Measurements from ENCODE around the gene CAPN8.

Gene CAPN8

DNA sequence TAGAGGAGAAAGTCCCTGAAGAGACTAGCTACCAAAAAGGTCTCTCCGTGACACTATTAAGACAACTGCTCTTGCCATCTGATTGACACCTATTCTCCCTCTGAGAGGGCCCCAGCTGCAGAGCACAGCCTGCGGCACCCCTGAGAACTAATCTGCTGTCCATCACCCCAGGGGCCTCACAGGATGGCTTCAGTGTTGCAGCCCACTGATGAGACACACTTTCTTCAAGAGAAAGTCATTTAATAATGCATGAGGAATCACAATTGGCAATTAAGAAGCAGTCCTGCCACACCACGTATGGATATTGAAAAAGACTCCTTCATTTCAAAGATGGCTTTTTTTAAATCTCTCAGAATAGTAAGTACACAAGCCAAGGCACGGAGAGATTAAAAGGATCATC is 48.9 kb downstream of the CAPN8 start:
- no peak for DNase-seq

DNA sequence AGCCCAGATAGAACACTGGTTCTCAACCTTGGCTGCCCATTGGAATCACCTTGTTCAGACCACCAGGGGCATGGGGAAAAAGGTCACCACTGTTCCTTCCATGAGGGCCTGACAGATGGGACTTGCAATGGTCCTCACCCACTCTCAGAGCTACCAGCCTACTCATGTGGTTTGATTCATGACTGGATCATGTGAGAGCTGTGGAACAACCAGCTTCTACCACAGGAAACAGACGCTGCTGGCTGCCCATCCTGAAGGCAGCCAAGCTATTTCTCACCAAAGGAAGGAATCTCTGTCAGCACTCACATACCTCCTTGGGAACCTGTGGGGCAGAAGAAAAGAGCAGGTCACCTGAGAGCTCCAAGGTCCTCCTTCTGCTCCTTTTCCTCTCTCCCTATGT is 53.6 kb downstream of the CAPN8 start:
- no peak for DNase-seq

DNA sequence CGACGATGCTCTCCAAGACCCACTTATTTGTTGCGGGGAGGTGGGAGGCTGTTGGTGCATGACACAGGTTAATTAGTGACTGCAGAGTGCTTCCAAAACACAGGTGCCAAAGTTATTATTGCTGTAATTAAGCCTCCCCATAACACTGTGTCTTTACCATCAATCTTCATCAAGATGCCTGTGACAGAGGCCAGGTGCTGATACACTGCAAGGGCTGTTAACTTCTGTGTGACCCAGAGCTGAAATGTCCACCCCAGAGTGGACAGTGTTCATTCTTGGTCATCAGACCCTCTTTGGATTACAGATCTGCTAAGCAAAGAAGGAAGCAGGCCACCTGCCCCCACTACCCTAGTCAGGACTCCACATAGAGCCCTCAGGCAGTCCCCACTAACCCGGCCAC is 55.5 kb downstream of the CAPN8 start:
- DNase-seq = peak; percentile 72

DNA sequence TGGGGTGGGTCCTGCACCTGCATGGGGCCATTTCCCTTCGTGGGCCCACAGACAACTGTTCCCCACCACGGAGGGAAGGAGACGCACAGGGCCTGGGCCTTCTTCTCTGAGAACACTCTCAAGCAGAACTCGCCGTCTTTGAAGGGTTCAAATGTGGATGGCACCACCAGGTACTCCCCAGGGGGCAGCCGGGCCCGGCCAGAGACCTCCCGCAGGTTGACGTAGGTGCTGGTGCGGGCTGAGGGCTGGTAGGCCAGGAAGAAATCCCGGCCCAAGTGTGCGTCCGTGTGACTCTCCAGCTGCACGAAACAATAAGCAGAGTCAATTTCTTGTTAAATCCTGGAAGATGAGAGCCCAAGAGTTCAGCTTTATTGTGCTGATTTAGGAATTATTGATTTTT is 56.4 kb downstream of the CAPN8 start:
- DNase-seq = no peak

DNA sequence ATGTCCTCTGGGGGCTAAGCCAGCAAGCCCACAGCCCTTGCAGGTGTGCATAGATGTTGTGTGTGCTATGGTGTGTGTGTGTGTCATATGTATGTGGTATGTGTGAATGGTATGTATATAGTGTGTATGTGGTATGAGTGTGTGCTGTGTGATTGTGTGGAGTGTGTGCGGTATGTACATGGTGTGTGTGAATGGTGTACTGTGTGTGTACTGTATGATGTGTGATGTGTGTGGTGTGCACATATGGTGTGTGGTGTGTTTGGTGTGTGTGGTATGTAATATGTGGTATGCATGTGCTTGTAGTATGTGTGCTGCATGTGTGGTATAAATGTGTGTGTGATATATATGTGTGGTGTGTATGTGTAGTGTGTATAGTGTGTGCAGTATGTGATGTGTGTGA is 107.0 kb downstream of the CAPN8 start:
- no peak for DNase-seq

DNA sequence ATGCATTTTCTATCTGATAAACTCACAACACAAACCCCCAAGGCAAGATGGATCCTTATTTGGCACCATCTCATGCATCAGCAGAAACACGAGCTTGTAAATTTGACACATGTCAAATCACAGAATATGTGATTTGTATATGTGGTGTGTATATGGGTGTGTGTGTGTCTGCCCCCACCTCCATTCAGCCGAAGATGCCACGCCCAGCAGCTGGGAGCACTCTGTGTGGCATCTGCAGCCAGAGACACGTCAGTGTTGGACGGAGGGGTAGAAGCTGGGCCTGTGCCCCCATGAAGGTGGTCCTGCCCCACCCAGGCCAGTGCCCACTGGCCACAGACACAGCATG is 108.4 kb downstream of the CAPN8 start:
- DNase-seq = no peak

DNA sequence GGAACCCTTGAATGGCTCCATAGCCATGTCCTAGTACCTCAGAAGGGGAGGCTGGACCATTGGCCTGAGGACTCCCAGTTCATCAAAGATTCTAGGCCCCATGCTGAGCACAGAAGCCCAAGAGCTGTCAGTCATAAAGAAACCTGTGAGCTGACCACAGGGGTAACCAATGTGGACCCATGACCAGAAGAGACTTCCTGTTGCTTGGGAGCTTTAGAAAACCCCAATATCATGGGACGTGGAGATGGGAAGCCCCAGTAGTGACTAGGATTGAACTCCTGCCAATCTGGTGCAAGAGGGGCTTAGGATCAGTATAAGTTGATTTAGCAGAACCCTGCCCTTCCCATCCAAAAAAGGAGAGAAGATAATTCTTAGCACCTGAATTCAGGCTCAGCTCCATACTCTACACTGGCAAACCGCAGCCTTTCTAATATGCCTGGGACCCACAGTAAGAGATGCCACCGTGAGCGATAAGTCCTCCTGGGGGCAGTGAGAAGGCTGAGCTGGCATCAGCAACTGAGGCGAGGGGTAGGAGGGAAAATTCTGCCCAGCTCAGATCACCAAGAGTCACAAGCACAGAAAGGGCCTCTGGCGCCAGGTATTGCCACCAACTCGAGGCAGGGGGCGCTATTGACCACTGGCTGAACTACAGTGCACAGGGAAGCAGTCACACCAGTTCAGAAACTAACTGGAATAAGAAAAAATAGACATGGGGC is 108.9 kb downstream of the CAPN8 start:
- DNase-seq = no peak

DNA sequence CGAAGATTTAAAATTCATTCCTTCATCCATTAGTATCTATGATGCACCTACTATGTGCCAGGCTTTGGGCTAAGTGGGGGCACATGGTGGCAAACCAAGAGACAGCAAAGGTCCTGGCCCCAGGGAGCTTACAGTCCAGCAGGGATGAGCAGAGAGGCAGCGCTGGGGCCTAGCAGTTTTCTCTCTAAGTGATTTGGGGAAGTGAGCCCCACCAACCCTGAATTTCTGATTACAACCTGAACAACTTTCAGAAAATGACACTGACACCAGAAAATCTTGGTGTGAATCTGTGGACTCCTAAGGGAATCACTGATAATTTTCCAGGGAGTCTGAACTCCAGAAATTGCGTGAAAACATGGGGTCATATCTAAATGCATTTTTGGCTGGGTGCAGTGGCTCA is 111.5 kb downstream of the CAPN8 start:
- DNase-seq = no peak

DNA sequence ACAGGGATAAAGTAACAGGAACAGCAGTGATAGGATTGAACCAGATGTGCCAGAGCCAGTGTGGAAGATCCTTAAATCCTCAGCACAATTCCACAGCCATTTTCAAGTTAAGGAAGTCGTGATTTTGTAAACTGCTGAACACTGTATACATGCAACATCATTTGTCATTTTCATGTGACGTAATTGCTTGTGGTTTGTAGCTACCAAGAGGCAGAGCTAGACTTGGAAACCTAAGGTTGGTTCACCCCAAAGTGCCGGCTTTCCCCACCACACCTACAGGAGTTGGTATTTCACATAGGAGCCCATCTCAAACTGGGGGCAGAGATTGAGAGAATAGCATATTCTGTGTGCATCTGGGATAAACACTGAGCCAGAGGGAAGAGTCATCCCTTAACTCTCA is 113.9 kb downstream of the CAPN8 start:
- DNase-seq = no peak

DNA sequence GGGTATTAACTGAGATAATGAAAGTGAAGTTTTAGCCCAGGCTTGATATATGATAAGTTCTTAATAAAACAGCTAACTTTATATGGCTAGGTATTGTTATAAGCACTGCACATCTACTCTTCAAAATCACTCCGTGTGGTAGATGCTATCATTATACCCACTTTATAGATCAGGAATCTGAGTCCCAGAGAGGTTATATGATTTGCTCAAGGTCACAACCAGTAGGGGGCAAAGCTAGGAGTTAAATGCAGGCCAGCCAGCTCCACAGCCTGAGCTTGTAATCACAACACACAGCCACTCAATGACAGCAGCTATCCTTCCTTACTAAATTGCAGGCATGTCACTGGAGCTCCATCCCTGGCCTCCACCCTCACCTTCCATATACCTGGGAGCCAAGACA is 115.8 kb downstream of the CAPN8 start:
- DNase-seq = no peak

DNA sequence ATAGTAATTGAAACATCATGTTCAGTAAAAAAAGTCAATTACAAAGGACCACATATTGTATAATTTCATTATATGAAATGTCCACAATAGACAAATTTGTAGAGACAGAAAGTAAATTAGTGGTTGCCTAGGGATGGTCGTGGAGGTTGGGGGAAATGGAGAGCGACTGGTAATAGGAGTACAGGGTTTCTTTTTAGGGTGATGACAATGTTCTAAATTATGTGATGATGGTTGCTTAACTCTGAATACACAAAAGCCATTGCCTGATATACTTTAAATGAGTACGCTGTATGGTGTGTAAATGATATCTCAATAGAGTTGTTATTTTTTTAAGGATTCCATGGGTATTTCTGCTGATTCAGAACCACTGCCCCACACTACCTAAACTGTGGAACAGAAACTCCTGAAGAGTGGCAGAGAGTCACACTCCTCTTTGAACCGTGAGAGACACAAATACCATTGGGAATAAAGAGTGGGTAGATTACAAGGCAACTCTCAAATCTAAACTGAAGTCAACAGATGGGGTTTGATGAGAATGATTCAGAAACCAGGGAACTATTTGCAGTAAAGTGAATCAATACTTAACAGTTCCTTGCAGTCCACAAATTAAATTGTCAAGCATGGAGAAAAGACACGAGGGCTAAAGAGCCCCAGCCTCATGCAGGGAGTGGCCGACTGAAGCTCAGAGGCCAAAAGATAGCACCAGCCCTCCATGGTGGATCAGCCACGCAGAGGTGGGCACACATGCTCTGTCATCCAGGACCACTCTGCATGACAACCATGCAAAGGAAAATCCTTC is 118.0 kb downstream of the CAPN8 start:
- no peak for DNase-seq

DNA sequence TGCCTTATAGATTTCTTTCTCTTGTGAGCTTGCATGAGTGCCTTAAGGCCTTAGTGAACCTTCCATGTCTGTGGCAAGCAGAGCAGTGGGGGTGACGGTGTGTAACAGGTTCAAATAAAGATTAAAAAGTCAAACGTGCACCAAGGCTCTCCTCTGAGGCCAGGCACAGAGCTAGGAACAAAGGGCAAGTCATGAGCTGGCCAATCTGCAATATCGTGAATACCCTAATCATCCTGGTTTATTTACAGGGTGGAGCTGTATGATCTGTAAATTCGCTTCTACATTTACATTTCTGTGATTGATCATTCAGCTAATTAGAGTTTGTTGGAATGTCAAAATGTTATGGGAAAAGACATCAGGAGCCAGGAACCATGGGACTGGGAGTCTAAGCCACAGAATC is 120.2 kb downstream of the CAPN8 start:
- no peak for DNase-seq

DNA sequence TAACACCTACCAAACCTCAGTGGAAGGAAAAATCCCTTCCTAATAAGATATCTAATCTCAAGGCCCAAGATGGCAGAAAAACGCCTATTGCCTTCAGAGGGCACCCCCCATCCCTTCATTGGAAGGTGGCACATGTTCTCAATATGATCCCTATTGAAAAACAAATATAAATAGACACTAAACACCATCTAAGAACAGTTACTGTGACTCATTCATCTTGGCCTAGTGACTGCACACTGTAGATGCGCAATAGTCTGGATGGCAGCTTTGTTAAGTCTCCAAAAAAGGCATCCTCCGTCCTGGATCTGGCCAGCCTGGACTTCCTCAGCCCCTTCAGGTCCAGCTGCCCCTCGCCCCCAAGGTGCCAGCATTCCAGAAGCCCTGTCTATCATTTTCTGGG is 121.9 kb downstream of the CAPN8 start:
- DNase-seq = no peak

DNA sequence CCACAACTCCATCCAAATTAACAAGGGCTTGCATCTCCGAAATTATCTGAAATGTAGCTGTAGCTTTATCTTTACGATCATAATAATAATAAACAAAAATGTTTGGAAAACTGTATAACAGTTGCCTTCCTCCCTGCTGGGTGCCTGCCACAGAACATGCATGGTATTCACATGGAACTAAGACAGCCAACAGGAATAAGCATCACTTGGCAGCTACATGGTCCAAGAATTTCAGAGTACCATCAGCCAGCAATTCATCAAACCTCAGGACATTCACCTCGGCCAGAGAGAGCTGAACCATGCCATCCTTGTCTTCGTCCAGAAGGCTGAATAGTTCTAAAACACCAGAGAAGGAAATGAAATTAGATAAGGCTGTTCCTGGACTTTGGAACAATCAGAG is 122.7 kb downstream of the CAPN8 start:
- DNase-seq = no peak

DNA sequence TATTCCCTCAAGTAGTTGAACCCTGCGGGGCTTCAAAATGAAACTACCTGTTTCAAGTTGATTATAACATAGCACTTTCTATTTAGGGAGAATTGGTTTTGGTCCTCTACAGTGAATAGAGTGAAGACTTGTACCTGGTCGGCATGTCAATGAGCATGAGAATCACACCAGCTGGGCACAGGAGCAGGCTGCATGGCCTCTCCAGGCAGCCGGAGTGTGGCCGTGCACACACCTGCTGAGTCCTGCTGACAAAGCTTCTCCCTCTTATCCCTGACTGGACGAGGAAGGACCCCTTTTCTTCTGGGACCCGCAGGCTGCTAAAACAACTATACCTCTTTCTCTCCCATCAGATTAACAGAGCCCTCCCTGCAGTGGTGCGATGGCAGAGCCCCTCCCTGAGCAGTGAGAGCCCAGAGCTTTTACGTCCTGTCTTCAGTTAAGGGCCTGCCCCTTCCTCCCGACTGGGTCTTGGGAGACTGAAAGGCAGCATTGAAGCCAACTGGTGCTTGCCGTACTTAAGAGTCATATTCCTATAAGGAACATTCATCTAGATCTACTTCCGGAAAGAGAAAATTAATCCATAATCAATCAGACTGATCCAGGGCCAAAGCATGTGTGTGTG is 124.9 kb downstream of the CAPN8 start:
- no peak for DNase-seq

DNA sequence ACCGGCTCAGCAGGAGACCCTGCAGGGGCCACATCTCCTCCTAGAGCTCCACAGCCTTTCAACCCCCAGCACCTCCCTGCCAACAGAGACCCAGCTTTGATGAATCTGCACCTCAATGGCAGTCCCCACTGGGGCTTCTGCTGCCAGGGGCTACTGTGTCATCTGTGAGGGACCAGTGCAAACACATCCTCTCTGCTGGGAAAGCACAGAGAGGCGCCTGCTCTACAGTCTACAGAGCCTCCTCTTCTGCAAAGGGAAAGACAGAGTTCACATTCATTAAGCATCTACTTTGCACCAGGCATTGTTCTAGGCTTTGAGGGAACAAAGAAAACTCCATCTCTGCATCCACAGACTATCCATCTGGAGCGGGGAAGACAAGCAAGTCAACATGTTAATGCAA is 125.8 kb downstream of the CAPN8 start:
- no peak for DNase-seq

DNA sequence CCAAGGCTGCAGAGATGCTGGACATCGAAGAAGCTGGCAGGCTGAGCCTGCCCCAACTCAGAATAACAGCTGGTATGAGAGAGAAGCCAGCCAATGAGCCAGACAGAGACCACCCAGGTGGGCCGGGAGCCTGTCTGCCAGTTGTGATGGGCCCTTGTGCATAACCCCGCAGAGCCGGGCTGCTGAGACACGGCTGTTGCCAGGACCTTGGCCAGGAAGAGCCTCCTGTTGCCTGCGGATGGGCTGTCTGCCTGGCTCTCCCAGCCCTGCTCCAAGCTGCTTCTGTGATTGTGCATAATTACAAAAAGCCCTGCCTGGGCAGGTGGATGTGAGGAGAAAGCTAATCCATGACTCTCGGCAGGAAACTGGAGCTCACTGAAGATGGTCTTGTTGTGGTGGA is 126.5 kb downstream of the CAPN8 start:
- DNase-seq = no peak

DNA sequence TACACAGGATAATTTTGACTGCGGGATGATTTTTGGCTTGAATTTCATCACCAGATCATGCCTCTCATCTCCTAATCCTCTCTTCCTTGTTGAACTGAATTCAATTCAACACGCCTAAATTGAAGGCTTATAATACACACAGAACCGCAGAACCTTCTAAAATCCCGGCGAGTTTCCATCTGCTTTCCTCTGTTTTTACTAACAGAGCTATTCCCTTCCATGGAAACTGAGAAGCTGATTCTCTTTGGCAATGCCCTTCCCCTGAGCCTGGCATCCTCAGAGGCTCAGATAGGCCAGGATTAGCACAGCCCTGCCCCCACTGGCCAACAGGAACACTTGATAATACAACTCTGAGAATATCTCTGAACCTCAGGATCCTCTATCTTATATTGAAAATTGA is 130.2 kb downstream of the CAPN8 start:
- DNase-seq = no peak

DNA sequence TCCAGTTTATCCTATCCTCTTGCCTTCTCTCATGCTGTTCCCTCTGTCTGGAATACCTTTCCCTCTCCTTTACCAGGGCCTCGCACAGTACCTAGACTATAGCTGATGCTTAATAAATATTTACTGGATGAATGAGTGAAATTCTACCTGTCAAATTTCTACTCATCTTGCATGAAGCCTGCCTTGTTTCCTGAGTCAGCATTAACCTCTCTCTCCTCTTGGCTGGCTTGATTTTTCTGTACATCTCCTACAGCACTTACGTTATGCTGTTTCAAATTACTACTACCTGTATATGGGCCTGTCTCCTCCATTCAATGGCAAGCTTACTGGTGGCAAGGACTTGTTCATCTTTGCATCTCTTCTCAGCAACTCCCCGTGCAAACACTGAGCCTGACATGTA is 130.8 kb downstream of the CAPN8 start:
- no peak for DNase-seq

DNA sequence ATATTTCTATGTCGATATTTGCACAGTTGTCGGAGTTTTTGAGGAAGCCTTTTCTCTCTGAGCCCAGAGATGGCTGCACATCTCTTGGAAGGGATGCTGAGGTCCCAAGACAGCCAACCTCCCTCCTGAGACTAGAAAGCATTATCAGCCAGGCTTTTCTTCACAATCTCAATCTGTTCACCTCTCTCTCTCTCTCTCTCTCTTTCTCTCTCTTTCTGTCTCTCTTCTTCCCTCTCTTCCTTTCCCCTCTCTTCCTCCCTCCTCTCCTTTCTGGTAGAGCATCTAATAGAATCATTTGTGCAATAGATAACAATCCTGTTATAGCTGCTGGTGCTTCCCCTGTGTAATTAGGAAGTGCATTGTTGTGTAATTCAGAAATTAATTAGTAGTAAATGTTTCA is 131.8 kb downstream of the CAPN8 start:
- DNase-seq = no peak

DNA sequence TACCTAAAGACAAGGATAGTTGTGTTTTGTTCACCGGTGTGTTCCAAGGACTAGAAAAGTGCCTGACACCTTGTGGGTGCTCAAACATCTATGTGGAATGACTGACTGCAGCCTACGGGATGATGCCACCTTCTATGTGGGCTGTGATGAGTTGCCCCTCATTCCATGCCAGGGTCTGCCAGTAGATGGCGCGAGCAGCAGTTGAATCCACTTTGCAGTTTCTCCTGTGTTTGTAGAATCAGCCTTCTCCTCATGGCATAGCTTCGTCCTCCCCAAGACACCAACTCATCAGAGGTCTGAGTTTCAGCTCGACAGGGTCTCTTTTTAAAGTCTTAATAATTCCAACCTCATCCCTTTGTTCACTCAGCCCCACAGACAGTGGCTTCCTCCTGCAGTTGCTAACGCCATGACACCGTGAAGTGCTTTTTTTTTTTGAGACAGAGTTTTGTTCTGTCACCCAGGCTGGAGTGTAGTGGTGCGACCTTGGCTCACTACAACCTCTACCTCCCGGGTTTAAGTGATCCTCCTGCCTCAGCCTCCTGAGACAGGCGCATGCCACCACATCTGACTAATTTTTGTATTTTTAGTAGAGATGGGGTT is 133.7 kb downstream of the CAPN8 start:
- peak; percentile 6 for DNase-seq

DNA sequence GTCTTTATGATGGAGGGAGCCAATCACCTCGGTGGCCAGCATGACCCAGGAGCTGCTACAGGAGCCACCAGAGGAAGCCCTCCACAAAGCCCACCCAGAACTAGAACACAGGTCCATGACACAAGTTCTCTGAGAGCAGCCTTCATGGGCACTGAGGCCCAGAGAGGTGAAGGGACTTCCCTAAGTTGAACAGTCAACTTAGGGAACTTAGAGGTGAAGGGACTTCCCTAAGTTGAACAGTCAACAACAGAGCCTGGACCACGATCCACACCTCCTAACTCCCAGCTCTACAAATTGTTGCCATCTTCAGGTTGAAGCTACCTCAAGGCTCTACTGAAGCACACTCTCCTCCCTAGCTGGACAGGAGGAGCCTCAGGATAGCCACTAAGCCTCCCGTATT is 139.5 kb downstream of the CAPN8 start:
- no peak for DNase-seq

DNA sequence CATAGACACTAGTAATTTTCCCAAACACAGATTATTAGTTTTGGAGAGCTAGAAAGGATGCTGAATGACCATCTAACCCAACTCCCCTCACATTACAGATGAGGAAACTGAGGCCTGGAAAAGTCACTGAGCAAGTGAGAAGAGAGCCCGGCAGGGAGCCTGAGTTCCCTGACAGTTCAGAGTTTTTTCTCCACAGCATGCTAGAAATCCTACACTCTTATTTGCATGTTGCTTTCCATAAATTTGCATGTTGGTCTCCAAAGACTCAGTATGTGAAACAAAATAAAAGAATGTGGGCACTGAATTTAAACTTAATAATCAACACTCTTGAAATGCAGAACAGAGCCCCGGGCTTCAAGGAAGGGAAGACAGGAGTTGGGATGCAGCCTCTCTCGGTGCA is 140.0 kb downstream of the CAPN8 start:
- DNase-seq = no peak

DNA sequence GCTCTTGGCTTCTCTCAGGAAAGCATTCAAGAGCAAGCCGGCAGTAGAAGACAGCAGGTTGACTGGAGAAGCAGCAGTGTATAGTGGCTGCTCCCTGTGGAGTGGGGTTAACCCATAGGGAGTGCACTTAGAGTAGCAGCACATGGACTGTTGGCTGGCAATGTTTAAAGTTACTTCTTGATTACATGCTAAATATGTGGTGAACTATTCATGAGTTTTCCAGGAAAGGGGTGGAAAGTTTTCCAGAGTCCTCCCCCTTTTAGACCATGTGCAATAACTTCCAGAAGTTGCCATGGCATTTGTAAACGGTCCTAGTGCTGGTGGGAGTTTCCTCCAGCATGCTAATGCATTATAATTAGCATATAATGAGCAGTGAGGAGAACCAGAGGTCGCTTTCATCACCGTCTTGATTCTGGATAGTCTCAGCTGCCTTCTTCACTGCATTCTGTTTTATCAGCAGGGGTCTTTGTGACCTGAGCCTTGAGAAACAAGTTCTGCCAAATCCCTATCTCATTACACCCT is 140.5 kb downstream of the CAPN8 start:
- no peak for DNase-seq

Measured in NCI-H1105 treated with DMSO at 0.1 percent for 48 hours (cell line).